ENCODE results near the gene LAMA5.
"Not testable (repeated sequence)": the region's sequence is repeated elsewhere in the genome, so short reads cannot be mapped to it uniquely, and the experiment has no call there.

Gene LAMA5

DNA sequence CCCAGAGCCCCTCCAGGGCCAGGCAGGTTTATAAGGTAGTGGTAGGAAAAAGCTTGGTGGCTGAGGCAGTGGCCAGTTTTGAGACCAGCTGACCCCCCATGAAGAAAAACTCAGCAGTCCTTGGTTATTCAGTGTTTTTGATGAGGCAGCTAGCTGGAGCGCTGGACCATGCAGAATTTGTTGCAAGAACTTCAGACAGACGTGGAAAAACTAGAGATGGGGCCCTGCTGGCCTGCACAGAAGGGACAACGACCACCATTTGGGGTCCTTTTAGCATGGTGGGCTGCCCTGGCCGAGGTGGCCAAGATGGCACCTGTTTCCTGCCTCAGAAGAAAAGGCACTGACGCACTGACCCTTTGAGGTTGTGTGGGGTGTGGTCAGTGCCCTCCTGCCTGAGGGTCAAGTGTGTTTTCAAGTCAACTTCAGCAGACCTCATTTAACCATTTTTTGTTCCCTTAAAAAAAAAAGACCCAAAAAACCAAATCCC, 22.5 kb upstream of the LAMA5 start:
- FAIRE-seq (no peak), DNase-seq (ENCODE audit: insufficient read length, low spot score) (no peak)

DNA sequence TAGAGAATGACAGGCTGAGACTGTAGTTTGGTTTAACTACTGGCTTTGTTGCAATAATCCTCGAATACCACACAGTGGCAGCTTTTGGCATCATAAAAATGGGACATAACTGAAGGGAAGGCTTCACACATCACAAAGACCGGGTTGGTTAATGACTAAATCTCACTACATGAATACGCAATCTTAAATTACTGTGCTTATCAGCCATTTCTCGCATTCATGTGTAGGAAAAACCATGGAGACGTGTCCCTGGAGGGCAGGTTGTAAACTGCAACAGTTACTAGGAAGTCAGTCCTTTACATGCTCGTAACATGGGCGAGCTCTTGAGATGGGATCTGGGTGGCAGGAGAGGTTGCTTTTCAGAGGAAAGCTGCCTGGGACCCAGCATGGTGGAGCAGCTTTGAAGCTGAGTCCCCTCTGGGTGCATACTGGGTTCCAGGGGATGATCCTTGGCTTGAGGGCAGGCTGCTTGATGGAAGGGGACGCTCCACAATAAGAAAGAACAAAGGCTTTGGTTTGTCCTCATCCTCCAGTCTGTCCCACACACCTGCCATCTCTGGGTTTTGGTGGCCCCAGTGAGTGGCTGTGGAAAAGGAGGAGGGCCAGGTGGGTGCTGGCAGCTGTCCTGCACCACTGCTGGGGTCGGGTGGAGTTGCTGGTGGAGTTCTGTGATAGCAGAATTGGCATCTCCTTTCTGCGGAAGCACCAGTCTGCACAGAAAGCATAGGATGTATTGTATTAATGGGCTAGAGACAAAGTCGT, 21.9 kb upstream of the LAMA5 start:
- FAIRE-seq: peak; percentile 54
- no peak for DNase-seq (ENCODE audit: insufficient read length, low spot score)

DNA sequence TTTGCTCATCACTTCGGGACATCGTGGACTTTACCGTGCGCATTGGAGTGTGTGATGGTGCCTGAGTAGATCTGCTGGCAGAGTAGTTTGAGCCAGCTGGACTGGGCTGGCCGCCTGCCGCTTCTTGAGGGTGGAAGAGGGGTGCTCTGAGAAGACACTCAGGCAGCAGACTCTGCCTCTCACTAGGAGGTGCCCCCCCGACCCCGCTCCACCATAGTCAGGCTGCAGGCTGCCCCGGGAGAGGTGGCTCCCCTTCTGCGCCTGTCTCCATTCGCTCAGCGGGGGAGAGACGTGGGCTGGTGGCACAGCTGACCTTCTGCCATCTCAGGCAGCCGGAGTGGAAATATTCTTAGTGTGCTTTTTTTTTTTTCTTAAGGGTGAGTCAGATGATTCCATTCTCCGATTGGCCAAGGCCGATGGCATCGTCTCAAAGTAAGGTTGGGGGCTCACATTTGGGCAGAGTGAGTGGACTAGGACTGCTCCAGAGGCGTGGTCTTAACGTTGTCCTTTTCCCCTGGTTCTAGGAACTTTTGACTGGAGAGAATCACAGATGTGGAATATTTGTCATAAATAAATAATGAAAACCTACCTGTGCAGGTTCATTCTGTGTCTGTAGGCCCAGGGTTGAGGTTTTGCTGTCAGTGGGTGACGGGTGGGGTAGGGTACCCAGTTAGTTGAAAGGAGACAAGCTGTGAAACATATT, 21.0 kb upstream of the LAMA5 start:
- FAIRE-seq (no peak), DNase-seq (ENCODE audit: insufficient read length, low spot score) (no peak)

DNA sequence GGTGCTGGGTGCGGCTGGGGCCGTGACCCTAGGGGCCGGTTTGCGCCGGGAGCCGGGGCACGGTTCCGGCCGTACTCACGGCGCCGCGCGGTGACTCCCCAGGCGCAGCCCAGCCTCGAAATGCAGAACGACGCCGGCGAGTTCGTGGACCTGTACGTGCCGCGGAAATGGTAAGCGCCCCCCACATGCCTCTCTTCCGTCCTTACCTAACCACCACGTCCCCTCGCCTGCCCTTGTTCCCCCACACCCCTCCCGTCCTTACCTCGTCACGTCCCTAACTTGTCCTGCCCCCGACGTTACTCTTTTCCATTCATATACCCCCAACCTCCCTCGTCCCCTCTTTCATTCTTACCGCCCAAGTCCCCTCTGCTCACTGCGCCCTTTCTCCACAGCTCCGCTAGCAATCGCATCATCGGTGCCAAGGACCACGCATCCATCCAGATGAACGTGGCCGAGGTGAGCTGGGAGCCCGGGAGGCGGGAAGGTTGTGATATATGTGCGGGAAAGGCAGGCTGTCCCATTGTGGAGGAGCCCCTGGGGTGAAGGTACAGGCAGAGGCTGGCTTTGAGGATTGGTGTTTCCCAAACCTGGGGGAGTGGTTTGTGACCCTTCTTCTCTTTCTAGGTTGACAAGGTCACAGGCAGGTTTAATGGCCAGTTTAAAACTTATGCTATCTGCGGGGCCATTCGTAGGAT, 20.3 kb upstream of the LAMA5 start:
- FAIRE-seq: no peak
- DNase-seq (ENCODE audit: insufficient read length, low spot score): no peak

DNA sequence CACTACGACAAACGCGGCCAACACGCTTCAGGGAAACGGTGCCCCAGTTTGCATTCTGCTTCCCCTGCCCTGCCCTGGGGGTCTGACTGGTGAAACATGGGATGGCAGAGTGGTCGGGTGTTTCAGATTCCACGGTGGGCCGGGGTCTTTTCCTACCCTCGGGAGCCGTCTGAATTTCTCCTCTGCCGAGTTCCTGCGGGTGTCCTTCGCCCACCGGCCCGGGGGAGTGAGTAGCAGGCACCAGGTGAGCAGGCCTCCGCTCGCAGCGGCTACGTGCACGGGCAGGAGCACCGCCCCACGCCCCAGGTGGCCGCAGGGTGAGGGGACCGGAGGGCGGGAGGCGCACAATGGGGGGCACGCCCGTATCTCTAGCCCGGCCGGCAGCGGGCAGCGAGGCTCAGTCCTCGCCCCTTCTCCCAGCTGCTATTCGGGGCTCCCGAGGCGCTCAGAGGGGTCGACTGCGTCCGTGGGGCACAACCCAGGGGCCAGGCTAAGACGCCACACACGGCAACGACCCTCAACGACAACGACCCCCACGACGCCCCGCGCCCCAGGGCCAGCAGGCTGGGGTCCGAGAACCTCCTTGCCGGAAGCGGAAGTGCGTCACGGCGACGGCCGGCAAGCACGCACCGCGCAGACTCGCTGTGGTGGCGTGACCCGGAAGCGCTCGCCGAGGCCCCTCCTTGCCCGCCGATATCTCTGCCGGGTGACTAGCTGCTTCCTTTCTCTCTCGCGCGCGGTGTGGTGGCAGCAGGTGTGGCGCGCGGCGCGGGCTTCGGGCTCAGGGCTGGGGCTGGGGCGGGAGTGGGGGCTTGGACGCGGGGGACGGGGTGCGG, 19.5 kb upstream of the LAMA5 start, which contains the start of gene RPS21:
Gene RPS21 (plus strand): TSS at position 721 of the 836 bp plus-strand sequence. CDS start 236 bp downstream, outside the sequence.
- DNase-seq (ENCODE audit: insufficient read length, low spot score) (peak; percentile 97), FAIRE-seq (peak; percentile 87)

DNA sequence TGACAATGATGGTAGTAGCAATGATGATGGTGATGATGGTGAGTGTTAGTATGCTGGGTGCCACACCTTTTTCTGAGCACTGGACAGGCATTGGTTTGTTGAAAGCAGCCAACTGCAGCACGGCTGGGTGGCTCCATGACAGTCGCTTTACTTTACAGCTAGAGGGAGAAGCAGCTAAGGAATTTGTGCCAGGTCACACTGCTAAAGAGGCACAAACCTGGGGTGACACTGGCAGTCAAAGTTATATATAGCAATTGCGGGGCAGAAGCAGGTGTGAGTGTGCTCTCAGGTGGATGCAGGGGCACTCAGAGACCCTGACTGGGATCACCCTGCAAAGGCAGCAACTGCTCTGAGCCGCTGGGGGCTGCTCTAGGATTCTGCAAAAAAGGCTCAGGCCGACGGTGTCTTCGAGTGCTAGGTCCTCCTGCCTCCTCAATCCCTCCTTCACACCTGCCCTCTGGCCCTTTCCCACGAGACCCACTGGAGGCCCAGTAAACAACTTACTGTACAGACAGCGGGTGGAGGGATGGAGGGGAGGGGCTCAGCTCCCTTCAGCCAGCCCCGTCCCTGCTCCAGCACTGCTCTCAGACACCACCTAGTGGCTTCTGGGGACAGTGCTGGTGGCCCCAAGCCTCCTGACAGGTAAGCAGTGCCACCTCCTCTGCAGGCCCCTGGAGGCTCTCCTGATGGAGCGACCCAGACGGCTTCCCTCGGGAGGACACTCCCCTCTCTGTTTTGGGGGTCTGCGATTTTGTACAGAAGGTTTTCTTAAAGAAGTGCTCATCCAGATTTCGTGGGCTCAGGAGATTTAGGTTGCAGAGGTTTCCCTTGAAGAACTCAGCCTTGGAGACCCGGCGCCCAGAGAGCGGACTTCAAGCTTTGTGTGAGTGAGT, 15.4 kb upstream of the LAMA5 start:
- DNase-seq (ENCODE audit: insufficient read length, low spot score) (peak; percentile 84), FAIRE-seq (peak; percentile 82)

DNA sequence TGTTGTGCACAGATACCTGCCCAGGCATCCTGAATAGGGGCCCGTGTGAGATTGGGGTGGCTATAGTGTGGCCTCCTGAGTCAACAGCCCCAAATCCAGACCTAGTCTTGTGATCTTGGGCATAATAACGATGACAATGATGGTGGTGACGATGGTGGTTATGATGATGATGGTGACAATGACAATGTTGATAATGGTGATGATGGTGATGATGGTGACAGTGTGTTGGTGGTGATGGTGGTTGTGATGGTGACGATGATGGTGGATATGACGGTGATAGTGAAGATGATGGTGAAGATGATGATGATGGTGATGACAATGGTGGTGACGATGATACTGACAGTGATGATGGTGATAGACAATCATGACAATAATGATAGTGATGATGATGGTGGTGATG, 14.7 kb upstream of the LAMA5 start:
- FAIRE-seq: no peak
- DNase-seq (ENCODE audit: insufficient read length, low spot score): no peak

DNA sequence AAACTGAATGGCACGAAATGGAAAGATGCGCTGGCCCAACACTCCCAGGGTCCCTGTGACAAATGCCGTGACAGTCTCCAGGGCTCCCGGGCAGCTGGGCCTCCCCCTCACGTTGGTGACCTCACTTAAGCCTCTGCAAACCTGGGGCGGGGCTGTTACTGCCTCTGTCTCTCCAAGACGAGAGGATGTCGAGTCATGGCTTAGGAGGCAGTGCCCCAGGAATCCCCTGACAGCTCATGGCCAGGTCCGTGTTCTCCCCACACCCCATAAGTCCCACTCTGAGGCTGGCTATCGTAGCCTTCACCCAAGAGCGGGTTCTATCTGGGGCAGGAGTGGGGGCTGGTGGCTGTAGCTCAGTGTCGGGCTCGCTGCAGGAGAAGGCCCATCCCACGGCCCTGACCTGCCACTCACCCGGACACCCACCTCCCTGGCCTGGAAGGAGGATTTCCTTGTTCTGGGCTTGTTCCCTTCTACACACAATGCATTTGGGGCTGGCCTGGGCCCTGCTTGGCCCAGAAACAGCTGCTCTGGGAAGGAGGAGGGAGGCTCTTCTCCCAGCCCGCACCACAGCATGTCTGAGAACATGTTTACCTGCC, 14.2 kb upstream of the LAMA5 start:
- no peak for DNase-seq (ENCODE audit: insufficient read length, low spot score)
- FAIRE-seq: no peak

DNA sequence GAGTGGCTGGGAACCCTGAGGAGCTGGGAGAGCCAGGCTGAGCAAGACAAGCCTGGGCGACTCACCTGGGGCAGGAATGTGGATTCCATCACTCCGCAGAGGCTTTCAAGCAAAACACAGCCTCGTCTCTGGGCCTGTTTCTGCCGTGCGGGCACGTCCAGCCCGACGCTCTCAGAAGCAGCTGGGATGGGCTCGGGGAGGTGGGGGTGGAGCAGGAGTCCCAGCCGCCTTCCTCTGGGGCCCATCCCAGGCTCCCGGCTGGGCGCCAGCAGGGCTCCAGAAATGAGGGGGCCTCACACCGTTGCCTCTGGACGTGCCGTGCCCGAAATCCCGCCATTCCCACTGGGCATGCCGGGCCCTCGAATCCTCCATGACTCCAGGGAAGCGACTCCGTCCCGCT, 11.1 kb upstream of the LAMA5 start:
- DNase-seq (ENCODE audit: insufficient read length, low spot score): no peak
- no peak for FAIRE-seq

DNA sequence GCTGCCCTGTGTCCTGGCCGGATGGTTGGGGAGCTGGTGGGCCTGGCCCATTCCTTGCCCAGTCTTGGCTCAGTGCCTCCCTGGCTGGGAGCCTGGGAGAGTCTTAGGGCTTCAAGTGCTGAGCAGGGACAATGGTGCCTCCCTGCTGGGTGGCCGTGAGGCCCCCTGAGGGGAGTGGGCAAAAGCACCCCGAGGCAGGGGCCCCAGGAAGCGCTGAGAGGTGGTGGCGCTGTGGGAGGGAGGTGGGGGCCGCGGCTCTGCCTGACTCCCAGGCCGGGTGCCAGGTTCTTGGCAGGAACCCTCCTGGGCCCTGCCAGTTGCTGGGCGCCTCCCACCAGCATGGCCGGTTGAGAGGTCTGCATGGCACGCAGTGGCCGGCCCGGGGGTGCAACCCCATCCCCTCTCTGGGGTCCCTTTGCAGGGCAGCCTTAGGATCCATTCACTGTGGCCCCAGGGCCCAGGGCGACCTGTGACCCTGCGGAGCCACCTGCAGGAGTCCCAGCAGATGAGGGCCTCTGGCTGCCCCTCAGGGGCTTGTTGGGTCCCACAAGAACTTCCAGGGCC, 10.6 kb upstream of the LAMA5 start:
- no peak for FAIRE-seq
- DNase-seq (ENCODE audit: insufficient read length, low spot score): no peak

DNA sequence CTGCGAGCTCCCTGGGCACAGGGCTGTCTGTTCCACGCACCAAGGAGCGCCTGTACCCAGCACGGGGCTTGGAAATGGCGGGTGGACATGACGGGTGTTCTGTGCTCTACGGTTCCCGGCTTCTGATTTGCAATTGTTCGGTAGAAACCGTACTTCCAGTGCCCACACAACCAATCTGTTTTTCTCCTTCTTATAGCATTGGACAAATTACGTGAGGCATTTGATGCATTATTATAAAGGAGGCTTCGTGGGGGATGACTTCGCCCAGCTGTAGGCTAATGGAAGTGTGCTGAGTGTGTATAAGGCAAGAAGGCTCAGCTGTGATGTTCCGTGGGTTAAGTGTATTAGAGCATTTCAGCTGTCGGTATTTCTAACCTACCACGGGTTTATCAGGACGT, 10.0 kb upstream of the LAMA5 start:
- DNase-seq (ENCODE audit: insufficient read length, low spot score) (no peak), FAIRE-seq (no peak)

DNA sequence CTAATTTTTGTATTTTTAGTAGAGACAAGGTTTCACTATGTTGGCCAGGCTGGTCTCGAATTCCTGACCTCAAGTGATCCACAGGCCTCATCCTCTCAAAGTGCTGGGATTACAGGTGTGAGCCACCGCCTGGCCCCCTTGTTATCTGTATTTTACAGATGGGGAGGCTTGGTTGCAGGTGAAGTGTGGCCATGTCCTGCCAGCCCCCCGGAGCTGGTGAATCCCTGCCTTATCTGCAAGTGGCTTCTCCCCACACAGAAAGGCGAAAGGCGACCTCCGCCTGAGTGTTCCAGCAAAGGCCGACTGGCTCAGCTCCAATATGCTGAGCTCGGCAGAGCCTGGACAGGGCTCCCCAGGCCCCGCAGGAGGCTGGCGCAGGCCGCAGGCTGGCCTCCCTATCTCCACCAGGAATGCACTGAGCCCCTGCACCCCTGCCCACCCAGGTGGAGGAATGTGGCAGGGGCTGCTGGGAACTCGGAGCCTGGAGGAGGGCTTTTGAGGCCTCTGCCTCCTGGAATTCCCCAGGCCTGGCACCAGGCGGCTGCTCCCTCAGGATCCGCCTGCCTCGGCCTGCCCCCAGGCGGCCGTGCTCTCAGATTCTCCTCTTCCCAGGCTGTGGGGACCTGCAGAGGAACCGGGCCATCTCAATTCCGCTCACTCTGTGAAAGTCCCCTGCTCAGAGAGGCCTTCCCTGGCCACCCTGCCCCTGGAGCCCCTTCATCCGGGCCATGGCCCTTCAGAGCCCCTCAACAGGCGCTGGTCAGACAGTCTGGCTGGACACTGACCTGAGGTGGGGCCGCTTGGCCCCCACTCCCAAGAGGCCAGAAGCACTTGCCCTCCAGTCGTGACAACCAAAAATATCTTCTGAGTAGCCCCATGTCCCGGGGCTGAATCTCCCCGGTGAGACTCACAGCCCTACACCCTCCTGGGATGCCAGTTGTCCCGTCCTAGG, 9.3 kb upstream of the LAMA5 start:
- FAIRE-seq: no peak
- no peak for DNase-seq (ENCODE audit: insufficient read length, low spot score)

DNA sequence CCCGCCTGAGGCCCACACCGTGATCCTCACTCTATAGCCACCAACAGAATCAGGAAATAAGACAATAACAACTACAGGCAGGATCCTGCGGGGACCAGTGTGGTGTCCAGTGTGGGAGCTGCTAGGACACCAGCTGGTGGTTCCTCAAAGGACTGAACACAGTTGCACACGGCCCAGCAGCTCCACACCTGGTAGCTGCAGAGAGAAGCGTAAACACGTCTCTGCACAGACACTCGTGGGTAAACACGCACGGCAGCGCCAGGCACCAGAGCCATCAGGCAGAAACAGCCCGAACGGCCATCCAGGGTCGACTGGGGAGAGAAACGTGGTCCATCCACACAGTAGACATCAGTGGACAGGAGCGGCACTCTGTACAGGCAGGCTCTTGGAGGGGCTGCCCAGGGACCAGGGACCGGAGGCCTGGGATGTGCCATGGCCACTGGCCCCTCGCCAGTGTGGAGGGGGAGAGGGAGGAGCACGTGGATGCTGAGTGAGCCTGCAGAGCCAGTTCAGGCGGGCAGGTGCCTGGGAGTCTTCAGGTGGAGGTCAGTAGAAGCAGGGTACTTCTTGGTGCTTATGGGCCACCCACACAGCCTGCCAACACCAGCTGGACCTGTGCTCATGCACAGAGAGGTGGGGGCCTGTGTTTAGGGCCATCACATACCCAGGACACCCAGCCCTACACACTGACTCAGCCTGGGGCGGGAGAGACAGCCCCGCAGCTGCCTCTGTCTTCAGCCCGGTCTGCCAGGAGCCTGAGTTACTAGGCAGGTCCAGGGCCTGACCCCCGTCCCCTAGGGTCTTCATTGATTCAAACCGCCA, 7.4 kb upstream of the LAMA5 start:
- FAIRE-seq (no peak), DNase-seq (ENCODE audit: insufficient read length, low spot score) (no peak)

DNA sequence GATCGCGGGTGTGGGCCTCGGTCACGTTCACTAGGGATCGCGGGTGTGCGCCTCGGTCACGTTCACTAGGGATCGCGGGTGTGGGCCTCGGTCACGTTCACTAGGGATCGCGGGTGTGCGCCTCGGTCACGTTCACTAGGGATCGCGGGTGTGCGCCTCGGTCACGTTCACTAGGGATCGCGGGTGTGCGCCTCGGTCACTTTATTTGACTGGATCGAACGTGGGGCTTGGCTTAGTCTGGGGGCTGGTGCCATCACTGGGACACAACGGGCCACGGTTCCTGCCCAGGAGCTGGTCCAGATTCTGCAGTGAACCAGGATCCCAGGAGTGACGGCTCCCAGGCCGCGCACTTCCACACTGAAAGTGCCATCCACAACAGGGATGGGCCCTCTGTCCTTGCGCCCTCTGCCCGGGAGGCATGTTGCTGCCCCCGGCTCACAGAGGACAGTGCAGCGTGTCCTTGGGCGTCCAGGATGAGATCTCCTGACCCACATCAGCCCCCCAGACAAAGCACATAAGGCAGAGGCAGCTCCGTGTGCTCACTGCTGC, 6.6 kb upstream of the LAMA5 start:
- not testable (repeated sequence) for DNase-seq (ENCODE audit: insufficient read length, low spot score); FAIRE-seq

DNA sequence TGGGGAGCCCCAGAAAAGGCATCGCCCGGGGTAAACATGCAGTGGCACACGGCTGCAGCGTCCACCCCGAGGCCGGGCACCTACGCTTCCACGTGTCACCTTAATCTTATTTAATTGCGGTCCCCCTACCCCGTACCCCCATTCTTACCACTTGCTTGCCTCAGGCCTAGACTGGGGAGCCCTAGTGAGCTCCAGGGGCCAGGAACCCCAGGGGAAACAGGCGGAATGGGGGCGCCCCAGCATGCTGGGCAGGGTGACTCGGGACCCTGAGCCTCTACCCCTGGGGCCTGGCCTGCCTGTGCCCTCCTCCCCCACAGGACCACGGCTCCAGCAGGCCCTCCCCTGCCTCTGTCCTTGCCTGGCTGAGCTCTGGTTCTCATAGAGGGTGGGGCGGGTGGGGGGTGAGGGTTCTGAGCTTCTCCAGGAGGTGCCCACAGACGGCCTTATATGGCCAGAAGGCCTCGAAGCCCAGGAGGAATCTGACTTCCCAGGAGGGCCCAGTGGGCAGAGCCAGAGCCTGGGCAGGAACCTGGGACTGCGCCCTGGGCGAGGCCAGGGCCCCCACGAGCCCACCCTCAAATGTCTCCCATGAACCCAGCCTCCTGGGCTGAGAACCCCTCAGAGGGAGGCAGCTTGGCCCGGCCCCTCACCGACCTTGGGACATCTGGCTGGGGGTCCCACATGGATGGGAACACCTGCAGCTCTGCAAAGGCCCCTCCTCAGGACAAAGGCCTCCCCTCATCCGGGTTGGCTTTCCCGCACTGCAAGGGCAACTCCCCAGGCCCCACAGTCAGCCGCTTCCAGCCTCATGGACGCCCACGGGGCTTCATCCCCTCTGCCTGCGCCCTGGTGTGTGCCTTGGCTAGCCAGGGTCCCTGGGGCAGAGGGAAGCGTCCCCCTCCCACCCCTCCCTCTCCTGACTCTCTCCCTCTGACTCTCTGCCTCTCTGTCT, 5.2 kb upstream of the LAMA5 start:
- FAIRE-seq: no peak
- no peak for DNase-seq (ENCODE audit: insufficient read length, low spot score)
